Renal cortex interstitium (tissue), 11 donors: ENCODE results near the gene GNAO1. TPM values are rescaled to one million over a fixed set of nuclear protein-coding genes. Genes with fewer than 3 reads are reported as not detected.
"Not testable (repeated sequence)": the region's sequence is repeated elsewhere in the genome, so short reads cannot be mapped to it uniquely, and the experiment has no call there.

Experiments used
- DNase-seq, 11 donors: peaks; one replicate each; pipeline ENCODE4 v3.0.0-alpha.2; 2013; ENCODE audit warnings: low read depth in 9 of 11, low spot score in 4 of 11; ENCODE audit errors: extremely low read depth in 1 of 11
- polyA plus RNA-seq, 3 donors: library from polyadenylated mRNA; unstranded; fragments of 120-200 nt; gene quantifications; one replicate each; pipeline ENCODE4 v1.2.1, GENCODE V29; 2013; ENCODE audit not compliant: insufficient read length in 3 of 3

The GNAO1 gene
- polyA plus RNA-seq, 3 donors: 4.8 to 6.9 (median 6.9) TPM

- no peak for DNase-seq
Measured at GRCh38 chr16:56384074-56384721, 192.9 kb downstream of the GNAO1 start.

- DNase-seq: no peak
Measured at GRCh38 chr16:56387396-56387795, 196.1 kb downstream of the GNAO1 start.

GRCh38 chr16:56388209-56388608 is 196.9 kb downstream of the GNAO1 start:
- no peak for DNase-seq

- no peak for DNase-seq
Measured at GRCh38 chr16:56389554-56389953, 198.3 kb downstream of the GNAO1 start.

- DNase-seq: not testable (repeated sequence)
Measured at GRCh38 chr16:56396724-56397123, 205.4 kb downstream of the GNAO1 start.

DNA sequence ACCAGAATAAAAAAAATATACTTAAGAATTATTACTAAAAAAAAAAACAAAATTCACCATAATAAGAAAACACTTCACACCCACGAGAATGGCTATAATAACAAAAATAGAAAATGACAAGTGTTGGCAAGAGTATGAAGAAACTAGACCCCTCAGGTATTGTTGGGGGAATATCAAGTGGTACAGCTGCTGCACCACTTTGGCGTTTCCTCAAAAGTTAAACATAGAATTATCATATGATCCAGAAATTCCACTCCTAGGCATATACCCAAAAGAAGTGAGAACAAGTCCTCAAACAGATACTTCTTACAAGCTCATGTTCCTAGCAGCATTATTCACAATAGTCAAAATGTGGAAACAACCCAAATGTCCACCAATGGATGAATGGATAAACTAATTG is 207.8 kb downstream of the GNAO1 start:
- no peak for DNase-seq

- no peak for DNase-seq
Measured at GRCh38 chr16:56399486-56399885, 208.2 kb downstream of the GNAO1 start.

- DNase-seq: no peak
Measured at GRCh38 chr16:56400458-56400857, 209.2 kb downstream of the GNAO1 start.

DNA sequence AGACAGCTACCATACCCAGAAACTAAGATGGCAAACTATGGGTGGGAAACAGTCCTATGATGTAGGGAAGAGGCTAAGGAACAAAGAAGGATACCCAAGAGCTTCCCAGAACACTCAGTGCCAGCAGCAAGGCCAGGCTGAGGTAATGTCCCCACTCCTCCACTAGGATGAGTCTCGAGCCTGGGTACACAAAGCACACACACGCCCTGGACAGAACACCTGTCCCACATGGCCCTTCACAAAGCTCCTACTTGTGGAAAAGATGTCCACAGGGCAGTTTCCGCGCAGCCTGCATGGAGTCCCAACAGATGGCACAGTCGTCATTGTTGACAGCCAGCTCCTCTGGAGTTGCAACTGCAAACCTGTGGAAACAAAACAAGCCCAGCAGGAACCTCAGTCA is 210.2 kb downstream of the GNAO1 start:
- DNase-seq: no peak

DNA sequence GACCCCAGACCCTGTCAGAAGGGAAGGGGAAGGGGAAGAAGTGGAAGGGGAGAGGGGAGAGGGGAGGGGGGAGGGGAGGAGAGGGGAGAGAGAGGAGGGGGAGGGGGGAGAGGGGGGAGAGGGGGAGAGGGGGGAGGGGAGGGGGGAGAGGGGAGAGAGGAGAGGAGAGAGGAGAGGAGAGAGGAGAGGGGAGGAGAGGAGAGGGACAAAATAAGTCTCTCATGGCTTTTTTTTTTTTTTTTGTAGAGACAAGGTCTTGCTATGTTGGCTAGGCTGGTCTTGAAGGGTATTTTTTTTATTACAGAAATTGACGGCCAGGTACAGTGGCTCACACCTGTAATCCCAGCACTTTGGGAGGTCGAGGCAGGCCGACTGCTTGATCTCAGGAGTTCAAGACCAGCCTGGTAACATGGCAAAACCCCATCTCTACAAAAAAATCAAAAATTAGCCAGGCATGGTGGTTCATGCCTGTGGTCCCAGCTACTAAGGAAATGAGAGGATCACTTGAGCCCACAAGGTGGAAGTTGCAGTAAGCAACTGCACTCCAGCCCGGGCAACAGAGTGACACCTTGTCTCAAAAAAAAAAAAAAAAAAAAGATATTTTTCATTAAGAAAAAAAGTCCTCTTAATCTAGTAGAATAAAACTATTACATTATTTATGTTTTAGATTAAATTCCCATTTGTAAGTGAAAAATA is 214.8 kb downstream of the GNAO1 start:
- no peak for DNase-seq

Other genes with a start within 250 kb of the GNAO1 start
- gene AMFR, start 234.1 kb downstream of the GNAO1 start, polyA plus RNA-seq: 100 to 1,000 TPM; 141 to 145 (median 144) TPM